CD4-positive, alpha-beta T cell treated with Interleukin-17A for 1 hour (primary cell): ENCODE data around the gene ELAVL1.
A peak's percentile ranks its signal among the peaks of the same experiment; 100 is the strongest.
"Not testable (repeated sequence)": the region's sequence is repeated elsewhere in the genome, so short reads cannot be mapped to it uniquely, and the experiment has no call there.

ENCODE experiments used
- DNase-seq: peaks from one replicate; pipeline ENCODE4 v3.0.0-alpha.2; 2020

The ELAVL1 gene

GRCh38 chr19:7920519-7921301, 84.7 kb downstream of the ELAVL1 start:
- peak; percentile 99 for DNase-seq

DNA sequence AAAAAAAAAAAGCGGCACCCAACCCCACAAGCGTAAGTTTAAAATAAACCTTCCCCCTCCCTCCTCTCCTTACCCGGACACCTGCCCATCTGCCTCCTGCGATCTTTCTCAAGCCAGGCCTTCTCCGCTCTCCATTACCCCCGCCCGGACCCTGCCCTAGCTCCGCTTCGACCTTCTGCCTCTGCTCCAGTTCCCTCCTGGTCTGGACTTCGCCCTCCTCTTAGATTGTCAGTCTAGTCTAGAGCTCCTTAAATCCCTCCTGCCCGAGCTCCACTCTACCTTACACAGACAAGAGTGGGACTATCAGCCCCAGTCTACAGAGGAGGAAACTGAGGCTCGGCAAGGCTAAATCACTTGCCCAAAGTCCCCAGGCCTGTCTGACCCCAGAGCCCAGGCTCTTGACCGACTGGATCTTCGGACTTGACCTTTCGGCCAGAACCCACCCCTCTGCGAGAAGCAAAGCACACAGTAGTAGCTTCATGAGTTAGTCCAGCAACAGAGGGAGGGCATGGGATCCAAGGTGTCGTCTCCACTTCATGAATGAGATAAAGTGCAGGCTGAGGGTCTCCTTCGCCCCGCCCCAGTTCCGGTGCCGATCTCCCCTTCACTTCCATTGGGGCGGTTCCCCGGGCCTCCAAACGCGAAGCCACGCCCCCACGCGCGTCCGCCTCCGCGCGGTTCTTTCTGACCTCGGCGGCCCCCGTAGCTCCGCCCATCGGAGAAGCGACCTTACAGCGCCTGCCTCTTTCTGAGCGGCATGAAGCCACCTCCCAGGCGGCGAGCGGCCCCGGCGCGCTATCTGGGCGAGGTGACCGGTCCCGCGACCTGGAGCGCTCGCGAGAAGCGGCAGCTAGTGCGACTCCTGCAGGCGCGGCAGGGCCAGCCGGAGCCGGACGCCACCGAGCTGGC, 85.6 kb downstream of the ELAVL1 start, which contains the start of gene SNAPC2:
SNAPC2 (plus strand) TSS at position 729 of the 909 bp plus-strand sequence; CDS start at position 758, 29 bp downstream.
- DNase-seq = peak; percentile 97

DNA sequence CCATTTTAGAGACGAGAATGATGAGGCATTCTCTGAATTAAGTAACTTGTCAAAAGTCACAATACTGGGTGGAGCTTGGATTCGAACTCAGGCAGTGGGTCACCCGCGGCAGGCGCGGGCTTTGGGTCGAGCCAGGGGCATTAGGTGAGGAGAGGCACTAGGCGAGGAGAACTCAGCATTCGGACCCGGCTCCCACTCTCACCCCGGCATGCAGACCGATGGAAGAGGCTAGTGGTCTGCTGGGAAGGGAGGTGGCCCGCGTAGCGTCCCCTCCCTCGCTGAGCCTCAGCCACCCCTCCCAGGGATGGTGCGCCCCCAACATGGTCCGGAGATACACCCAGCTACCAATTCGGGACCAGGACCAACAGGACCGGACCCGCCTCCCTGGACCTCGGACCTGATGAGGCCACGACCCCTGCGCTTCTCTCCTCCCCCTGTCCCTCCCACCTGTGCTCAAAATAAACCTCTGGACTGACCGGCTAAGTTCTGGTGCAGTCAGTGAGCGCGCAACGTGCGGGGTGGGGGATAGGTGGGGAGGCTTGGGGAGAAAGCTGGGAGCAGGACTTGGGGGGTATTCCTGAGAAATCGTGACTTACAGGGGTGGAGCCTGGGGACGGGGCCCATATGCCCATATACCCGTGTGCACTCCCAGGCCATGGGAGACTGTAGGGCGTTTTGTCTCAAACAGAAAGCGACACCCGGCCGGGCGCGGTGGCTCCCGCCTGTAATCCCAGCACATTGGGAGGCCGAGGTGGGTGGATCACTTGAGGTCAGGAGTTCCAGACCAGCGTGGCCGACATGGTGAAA, 86.6 kb downstream of the ELAVL1 start:
- no peak for DNase-seq

DNA sequence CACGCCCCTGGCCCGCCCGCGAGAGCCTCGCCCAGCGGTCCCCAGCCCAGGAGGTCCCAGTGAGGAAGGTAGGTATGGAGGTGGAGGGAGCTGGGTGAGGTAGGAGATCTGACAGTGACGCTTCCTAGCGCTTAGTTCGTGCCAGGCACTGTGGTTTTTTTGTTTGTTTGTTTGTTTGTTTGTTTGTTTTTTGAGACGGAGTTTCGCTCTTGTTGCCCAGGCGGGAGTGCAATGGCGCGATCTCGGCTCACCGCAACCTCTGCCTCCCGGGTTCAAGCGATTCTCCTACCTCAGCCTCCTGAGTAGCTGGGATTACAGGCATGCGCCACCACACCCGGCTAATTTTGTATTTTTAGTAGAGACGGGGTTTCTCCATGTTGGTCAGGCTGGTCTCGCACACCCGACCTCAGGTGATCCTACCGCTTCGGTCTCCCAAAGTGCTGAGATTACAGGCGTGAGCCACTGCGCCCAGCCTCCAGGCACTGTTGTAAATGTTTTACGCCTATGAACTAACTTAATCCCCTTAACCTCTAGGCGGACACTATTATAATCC, 87.3 kb downstream of the ELAVL1 start:
- not testable (repeated sequence) for DNase-seq

- DNase-seq = peak; percentile 60
Measured at GRCh38 chr19:7917267-7918061, 88.0 kb downstream of the ELAVL1 start.

DNA sequence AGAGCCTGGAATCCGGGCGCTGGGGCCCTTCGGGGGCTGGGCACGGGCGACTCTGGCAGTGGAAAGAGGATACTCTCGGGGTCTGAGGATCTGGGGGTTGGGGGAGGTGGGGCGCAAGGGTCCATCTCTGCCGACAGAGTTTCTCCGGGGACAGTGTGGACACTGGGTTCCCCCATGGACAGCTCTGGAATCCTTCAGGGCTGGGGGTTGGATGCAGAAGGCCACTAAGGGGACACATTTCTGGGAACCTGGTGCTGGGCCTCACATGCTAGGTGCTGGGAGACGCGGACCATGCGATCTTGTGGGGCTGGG, 88.5 kb downstream of the ELAVL1 start:
- DNase-seq = no peak

DNA sequence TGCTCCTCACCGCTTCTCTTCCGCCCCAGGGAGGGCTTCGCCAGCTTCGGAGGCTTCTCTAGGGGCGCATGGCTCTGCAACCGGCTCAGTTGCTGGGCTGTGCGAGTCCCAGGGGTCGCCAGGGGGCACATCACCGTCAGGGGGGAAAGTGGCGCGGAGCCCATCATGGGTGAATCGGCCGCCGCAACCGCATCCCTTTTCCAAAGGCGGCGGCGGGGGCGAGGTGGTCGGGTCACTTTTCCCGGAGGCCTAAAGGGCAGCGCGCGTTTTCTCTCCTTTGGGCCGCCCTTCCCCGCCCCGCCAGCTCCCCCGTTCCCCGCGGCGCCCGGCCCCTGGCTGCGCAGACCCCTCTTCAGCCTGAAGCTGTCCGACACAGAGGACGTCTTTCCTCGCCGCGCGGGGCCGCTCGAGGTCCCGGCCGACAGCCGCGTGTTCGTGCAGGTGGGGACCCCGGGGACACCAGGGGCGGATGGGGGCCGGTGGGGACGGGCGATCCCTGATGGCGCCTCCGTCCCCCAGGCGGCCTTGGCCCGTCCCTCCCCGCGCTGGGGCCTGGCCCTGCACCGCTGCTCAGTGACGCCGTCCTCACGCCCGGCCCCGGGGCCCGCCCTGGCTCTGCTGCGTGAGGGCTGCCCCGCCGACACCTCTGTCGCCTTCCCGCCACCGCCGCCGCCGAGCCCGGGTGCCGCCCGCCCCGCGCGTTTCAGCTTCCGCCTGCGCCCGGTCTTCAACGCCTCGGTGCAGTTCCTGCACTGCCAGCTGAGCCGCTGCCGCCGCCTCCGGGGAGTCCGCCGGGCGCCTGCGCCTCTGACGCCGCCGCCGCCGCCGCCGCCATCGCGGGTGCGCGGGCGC, 89.1 kb downstream of the ELAVL1 start:
- peak; percentile 65 for DNase-seq

- DNase-seq = no peak
Measured at GRCh38 chr19:7915250-7916102, 90.0 kb downstream of the ELAVL1 start.

DNA sequence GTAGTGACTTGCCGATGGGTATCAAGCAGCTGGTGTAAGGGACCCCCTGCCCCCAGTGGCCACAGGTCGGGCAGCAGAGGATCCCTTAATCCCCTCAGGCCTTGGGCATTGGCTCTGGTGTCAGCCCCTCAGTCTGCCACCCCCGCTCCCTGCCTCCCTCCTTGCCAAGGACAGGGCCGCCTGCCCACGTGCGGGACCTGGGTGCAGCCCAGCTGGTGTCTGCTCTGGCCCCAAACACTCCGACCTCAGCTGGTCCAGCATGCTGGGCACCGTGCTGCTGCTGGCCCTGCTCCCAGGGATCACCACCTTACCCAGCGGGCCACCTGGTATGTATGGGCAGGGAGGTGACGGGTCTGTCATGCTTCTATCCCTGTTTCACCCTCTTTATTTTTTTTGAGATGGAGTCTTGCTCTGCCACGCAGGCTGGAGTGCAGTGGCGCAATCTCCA, 90.8 kb downstream of the ELAVL1 start, which contains the start of gene TGFBR3L:
TGFBR3L (plus strand) TSS at position 233 of the 448 bp plus-strand sequence.
- no peak for DNase-seq

- no peak for DNase-seq
Measured at GRCh38 chr19:7914099-7914498, 91.3 kb downstream of the ELAVL1 start.

- DNase-seq = no peak
Measured at GRCh38 chr19:7913652-7914051, 91.8 kb downstream of the ELAVL1 start.

GRCh38 chr19:7912697-7913564, 92.5 kb downstream of the ELAVL1 start:
- DNase-seq = no peak

GRCh38 chr19:7912144-7912696, 93.2 kb downstream of the ELAVL1 start:
- DNase-seq = no peak

- no peak for DNase-seq
Measured at GRCh38 chr19:7911508-7912143, 93.8 kb downstream of the ELAVL1 start.

DNA sequence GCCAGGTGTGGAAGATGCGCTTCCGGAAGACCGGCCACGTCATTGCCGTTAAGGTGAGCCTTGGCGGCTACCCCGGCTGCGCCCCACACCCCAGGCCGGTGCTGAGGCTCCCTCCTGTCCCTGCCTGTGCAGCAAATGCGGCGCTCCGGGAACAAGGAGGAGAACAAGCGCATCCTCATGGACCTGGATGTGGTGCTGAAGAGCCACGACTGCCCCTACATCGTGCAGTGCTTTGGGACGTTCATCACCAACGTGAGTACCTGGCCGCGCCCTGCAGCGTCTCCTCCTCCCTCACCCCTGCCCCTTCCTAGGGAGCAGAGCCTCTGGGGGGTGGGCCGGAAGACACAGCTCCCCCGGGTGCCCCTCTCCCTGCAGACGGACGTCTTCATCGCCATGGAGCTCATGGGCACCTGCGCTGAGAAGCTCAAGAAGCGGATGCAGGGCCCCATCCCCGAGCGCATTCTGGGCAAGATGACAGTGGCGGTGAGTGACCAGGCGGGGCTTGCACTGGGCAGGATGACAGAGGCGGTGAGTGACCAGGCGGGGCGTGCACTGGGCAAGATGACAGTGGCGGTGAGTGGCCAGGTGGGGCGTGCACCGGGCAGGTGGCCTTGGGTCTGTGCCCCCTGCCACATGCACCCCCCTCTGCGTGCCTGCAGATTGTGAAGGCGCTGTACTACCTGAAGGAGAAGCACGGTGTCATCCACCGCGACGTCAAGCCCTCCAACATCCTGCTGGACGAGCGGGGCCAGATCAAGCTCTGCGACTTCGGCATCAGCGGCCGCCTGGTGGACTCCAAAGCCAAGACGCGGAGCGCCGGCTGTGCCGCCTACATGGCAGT, 94.9 kb downstream of the ELAVL1 start:
- no peak for DNase-seq

- no peak for DNase-seq
Measured at GRCh38 chr19:7909471-7910067, 95.9 kb downstream of the ELAVL1 start.
